Neural cell (in vitro differentiated cells): ENCODE data around the gene LEF1.

Experiments
- EP300 ChIP-seq: fragments of 450-650 bp; conservative IDR thresholded peaks from 2 replicates; pipeline ENCODE4 v1.6.1; 2014; ENCODE audit warnings: antibody characterized with exemption, mild to moderate bottlenecking, moderate library complexity; ENCODE audit not compliant: poor library complexity, severe bottlenecking
- EZH2 ChIP-seq: fragments of 200-600, 300-800 bp; shearing (Covaris generic), sonication (generic); IDR thresholded peaks from 2 replicates; pipeline ENCODE4 v1.6.1; 2014; ENCODE audit warnings: antibody characterized with exemption, low read length, borderline replicate concordance, mild to moderate bottlenecking; ENCODE audit not compliant: insufficient read depth, poor library complexity, severe bottlenecking
- TF ChIP-seq, protein P1 (sequence below): fragments of 450-650 bp; IDR thresholded peaks from 2 replicates; pipeline ENCODE4 v1.5.1; 2014; ENCODE audit warnings: antibody characterized with exemption, mild to moderate bottlenecking, moderate library complexity; ENCODE audit not compliant: poor library complexity, severe bottlenecking

DNA sequence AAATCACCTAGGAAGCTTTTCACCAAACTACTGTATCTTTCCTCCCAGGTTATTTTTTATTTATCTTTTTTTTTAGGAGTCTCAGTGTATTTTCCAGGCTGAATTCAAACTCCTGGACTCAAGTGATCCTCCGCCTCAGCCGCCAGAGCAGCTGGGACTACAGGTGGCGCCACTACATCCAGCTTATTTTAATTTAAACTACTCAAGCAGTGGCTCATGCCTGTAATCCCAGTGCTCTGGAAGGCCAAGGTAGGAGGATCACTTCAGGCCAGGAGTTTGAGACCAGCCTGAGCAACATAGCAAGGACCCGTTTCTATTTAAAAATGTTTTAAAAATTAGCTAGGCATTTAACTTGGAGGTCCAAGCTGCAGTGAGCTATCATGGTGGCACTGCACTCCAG is 37.8 kb downstream of the LEF1 start:
- TF ChIP-seq, protein P1, sequence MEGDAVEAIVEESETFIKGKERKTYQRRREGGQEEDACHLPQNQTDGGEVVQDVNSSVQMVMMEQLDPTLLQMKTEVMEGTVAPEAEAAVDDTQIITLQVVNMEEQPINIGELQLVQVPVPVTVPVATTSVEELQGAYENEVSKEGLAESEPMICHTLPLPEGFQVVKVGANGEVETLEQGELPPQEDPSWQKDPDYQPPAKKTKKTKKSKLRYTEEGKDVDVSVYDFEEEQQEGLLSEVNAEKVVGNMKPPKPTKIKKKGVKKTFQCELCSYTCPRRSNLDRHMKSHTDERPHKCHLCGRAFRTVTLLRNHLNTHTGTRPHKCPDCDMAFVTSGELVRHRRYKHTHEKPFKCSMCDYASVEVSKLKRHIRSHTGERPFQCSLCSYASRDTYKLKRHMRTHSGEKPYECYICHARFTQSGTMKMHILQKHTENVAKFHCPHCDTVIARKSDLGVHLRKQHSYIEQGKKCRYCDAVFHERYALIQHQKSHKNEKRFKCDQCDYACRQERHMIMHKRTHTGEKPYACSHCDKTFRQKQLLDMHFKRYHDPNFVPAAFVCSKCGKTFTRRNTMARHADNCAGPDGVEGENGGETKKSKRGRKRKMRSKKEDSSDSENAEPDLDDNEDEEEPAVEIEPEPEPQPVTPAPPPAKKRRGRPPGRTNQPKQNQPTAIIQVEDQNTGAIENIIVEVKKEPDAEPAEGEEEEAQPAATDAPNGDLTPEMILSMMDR, result no peak
- TF ChIP-seq EZH2 (no peak), EP300 (no peak)
